Measurements from ENCODE around the gene SRGAP1. TPM values are rescaled to one million over a fixed set of nuclear protein-coding genes. Genes with fewer than 3 reads are reported as not detected.
"Not testable (repeated sequence)": the region's sequence is repeated elsewhere in the genome, so short reads cannot be mapped to it uniquely, and the experiment has no call there.

The SRGAP1 gene
- total and polyA plus RNA-seq, 8 donors, result 0.70 to 37.9 (median 9.8) TPM

DNA sequence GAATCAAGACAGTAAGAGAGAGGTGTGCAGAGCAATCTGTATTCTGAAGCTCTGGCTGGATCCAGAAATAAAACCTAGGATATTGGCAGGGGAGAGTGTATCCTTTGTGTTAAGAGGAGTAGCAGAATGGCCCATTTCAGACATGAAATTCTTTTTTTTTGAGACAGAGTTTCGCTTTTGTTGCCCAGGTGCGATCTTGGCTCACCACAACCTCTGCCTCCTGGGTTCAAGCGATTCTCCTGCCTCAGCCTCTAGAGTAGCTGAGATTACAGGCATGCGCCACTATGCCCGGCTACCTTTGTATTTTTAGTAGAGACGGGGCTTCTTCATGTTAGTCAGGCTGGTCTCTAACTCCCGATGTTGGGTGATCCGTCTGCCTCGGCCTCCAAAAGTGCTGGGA, 6.1 kb upstream of the SRGAP1 start:
- Histone ChIP-seq H3K9me3 (no peaks in the 10 kb centered on the region), H3K27me3 (no peaks in the 10 kb centered on the region), H3K4me1 (peaks cover 0 to 5% (median 0%) of the 10 kb centered on the region in 4 donors), H3K36me3 (no peaks in the 10 kb centered on the region), H3K27ac (no peak overlapping the region), H3K4me3 (no peak overlapping the region)
- TF ChIP-seq POLR2A (IDR thresholded peaks at IDR 0.05), result no peak
- TF ChIP-seq, protein P1, sequence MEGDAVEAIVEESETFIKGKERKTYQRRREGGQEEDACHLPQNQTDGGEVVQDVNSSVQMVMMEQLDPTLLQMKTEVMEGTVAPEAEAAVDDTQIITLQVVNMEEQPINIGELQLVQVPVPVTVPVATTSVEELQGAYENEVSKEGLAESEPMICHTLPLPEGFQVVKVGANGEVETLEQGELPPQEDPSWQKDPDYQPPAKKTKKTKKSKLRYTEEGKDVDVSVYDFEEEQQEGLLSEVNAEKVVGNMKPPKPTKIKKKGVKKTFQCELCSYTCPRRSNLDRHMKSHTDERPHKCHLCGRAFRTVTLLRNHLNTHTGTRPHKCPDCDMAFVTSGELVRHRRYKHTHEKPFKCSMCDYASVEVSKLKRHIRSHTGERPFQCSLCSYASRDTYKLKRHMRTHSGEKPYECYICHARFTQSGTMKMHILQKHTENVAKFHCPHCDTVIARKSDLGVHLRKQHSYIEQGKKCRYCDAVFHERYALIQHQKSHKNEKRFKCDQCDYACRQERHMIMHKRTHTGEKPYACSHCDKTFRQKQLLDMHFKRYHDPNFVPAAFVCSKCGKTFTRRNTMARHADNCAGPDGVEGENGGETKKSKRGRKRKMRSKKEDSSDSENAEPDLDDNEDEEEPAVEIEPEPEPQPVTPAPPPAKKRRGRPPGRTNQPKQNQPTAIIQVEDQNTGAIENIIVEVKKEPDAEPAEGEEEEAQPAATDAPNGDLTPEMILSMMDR (IDR thresholded peaks at IDR 0.05), result no peak
- TF ChIP-seq EP300 (IDR thresholded peaks at IDR 0.05), result no peak
- TF ChIP-seq POLR2AphosphoS5 (IDR thresholded peaks at IDR 0.05), result no peak
- intact Hi-C loops (cut with DNase I; ENCODE audit: low total_unique reads), result no loop called here
- DNase-seq, result no peak
- WGBS, 5 donors, result 87 to 96% (median 92%) methylated on average over 9 of the region's 9 CpGs

DNA sequence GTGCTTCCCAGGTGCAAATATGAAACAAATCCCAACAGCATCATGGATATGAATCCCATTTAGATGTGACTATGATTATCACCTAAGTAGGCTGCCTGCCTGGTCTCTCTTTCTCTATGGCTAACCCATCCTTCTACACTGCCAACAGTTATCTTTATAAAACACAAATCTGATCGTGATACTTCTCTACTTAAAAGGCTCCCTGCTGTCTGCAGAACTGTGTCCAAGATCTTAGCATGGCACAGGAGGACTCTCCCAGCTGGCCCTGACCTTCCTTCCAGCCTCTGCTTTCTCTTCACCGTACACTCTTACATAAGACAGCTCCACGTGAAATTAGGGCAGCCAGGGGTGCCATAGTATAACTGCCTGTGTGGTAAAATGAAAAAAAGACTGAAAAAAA, 3.5 kb upstream of the SRGAP1 start:
- TF ChIP-seq POLR2A (IDR thresholded peaks at IDR 0.05) (no peak), EP300 (IDR thresholded peaks at IDR 0.05) (no peak), POLR2AphosphoS5 (IDR thresholded peaks at IDR 0.05) (no peak)
- TF ChIP-seq, protein P1 (IDR thresholded peaks at IDR 0.05), result no peak
- 52 to 60% (median 58%) methylated on average over 3 of the region's 3 CpGs for WGBS, 5 donors
- DNase-seq, result no peak
- no peak overlapping the region for H3K27ac ChIP-seq
- peaks cover 0 to 3% (median 0%) of the 10 kb centered on the region in 3 donors for H3K27me3 ChIP-seq
- intact Hi-C loops (cut with DNase I; ENCODE audit: low total_unique reads), result loop anchor here (5.0 kb wide), 2 partner anchors 341 to 416 kb away; no protein-coding TSS in a partner anchor
- peaks cover under 1 to 15% (median 9%) of the 10 kb centered on the region in 4 donors for H3K4me1 ChIP-seq
- no peaks in the 10 kb centered on the region for H3K36me3 ChIP-seq
- H3K4me3 ChIP-seq, result no peak overlapping the region
- no peaks in the 10 kb centered on the region for H3K9me3 ChIP-seq

DNA sequence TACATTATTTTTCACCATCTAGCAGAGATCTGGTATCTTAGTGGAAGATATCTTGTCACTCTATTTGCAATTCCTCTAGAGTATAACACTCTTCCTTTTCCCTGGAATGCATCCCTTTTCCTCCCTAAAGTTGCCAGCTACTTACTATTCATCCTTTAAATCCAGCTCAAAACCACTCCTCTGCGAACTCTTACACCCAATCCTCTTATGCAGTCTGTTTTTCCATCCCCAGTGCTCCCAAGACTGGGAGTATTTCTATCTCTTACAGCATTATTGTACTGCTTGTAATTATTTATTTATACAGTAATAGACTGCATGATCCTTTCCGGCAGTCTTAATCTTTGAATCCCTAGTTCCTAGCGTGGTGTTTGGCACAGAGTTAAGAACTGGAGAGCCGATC, 2.9 kb upstream of the SRGAP1 start:
- no peak for TF ChIP-seq POLR2A (IDR thresholded peaks at IDR 0.05)
- TF ChIP-seq EP300 (IDR thresholded peaks at IDR 0.05), result no peak
- TF ChIP-seq, protein P1 (IDR thresholded peaks at IDR 0.05), result no peak
- TF ChIP-seq POLR2AphosphoS5 (IDR thresholded peaks at IDR 0.05), result no peak
- Histone ChIP-seq H3K9me3 (no peaks in the 10 kb centered on the region), H3K27me3 (peaks cover 0 to 3% (median 0%) of the 10 kb centered on the region in 3 donors), H3K36me3 (no peaks in the 10 kb centered on the region), H3K4me1 (peaks cover 6 to 21% (median 13%) of the 10 kb centered on the region in 4 donors), H3K4me3 (no peak overlapping the region), H3K27ac (no peak overlapping the region)
- no peak for DNase-seq
- WGBS, 5 donors, result 33 to 46% (median 42%) methylated on average over 4 of the region's 4 CpGs
- intact Hi-C loops (cut with DNase I; ENCODE audit: low total_unique reads), result loop anchor here (5.0 kb wide), 2 partner anchors 341 to 416 kb away; no protein-coding TSS in a partner anchor

DNA sequence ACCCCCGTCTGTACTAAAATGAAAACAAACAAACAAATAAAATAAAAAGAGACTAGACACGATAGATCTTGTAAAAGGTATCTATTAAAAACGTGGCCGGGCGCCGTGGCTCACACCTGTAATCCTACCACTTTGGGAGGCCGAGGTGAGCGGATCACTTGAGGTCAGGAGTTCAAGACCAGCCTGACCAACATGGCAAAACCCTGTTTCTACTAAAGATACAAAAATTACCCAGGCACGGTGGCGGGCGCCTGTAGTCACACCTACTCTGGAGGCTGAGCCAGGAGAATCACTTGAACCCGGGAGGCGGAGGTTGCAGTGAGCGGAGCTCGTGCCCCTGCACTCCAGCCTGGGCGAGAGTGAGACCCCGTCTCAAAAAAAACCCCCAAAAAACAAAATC, 1.8 kb upstream of the SRGAP1 start:
- H3K27ac ChIP-seq, result peak overlapping the region in 2 of 5 donors; percentile 93 to 95
- H3K27me3 ChIP-seq, DNase-seq, H3K9me3 ChIP-seq, H3K36me3 ChIP-seq: not testable (repeated sequence)
- intact Hi-C loops (cut with DNase I; ENCODE audit: low total_unique reads), result loop anchor here (5.0 kb wide), 2 partner anchors 340 to 415 kb away; no protein-coding TSS in a partner anchor
- peaks cover 8 to 31% (median 17%) of the 10 kb centered on the region in 4 donors for H3K4me1 ChIP-seq
- peak overlapping the region in 1 of 4 donors; percentile 83 for H3K4me3 ChIP-seq
- 93 to 95% (median 94%) methylated on average over 17 of the region's 17 CpGs for WGBS, 5 donors

DNA sequence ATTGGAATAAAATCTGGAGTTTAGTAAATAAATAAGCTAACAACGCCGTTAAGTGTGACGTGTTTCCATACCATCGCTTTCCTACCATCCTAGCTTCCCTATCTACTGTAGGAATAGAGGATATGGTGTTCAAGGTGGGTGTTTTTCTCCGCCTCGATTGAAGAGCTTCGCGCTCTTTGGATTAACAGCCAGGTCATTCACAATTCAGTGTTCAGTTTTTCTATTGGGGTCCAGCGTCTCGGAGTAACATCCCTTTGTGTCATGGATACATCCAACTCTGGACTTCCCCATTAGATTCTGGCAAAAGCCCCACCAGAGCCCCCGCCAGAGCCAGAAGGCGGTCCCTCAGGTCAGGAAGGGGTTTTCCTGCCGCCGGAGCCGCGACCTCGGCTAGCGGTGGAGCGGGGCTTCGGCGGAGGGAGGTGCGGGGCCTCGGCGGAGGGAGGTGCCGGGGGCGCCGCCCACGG, 1.2 kb upstream of the SRGAP1 start:
- TF ChIP-seq, protein P1 (IDR thresholded peaks at IDR 0.05), result no peak
- TF ChIP-seq POLR2A (IDR thresholded peaks at IDR 0.05), result no peak
- no peak for TF ChIP-seq EP300 (IDR thresholded peaks at IDR 0.05)
- no peak for TF ChIP-seq POLR2AphosphoS5 (IDR thresholded peaks at IDR 0.05)
- H3K4me1 ChIP-seq, result peaks cover 8 to 36% (median 17%) of the 10 kb centered on the region in 4 donors
- H3K4me3 ChIP-seq, result peak overlapping the region; percentile 71 to 89 (median 78)
- peak overlapping the region; percentile 91 to 97 (median 93) for H3K27ac ChIP-seq
- no peaks in the 10 kb centered on the region for H3K36me3 ChIP-seq
- intact Hi-C loops (cut with DNase I; ENCODE audit: low total_unique reads), result loop anchor here (5.0 kb wide), 2 partner anchors 339 to 414 kb away; no protein-coding TSS in a partner anchor
- H3K9me3 ChIP-seq, result no peaks in the 10 kb centered on the region
- peaks cover 0 to 3% (median 0%) of the 10 kb centered on the region in 3 donors for H3K27me3 ChIP-seq
- 11 to 19% (median 13%) methylated on average over 17 to 28 of the region's 28 CpGs for WGBS, 5 donors
- no peak for DNase-seq

Data from stomach (tissue), 9 donors.